Heart left ventricle (tissue), 16 donors: ENCODE measurements around the gene ZCCHC8. TPM values are rescaled to one million over a fixed set of nuclear protein-coding genes. Genes with fewer than 3 reads are reported as not detected.

Source experiments
- ATAC-seq, 4 donors: fragments of 200-7000 bp; cut with Tn5 transposase; one replicate each; pipeline ENCODE4 v1.9.1; 2020 to 2022; ENCODE audit warnings: moderate library complexity in 4 of 4, mild to moderate bottlenecking in 3 of 4, moderate number of reproducible peaks in 1 of 4
- DNase-seq, 5 donors: peaks; one replicate each; pipeline ENCODE4 v3.0.0-alpha.2; 2020
- H3K27ac ChIP-seq, 12 donors: fragments of 200-600 bp; sonication (generic) in 4 of 12; one replicate each; pipeline versions ENCODE4 v1.5.0 to v1.8.0; 2016 to 2022; ENCODE audit warnings: mild to moderate bottlenecking in 2 of 12
- H3K27me3 ChIP-seq, 9 donors: fragments of 200-600 bp; sonication (generic) in 2 of 9; one replicate each; pipeline versions ENCODE4 v1.5.1 to v1.8.0; 2016 to 2022; ENCODE audit warnings: mild to moderate bottlenecking in 3 of 9
- H3K36me3 ChIP-seq, 9 donors: fragments of 200-600 bp; sonication (generic) in 2 of 9; one replicate each; pipeline versions ENCODE4 v1.5.0 to v1.8.0; 2018 to 2022; ENCODE audit warnings: mild to moderate bottlenecking in 2 of 9
- H3K4me1 ChIP-seq, 12 donors: fragments of 200-600 bp; sonication (generic) in 4 of 12; one replicate each; pipeline versions ENCODE4 v1.5.0 to v1.8.0; 2016 to 2022; ENCODE audit warnings: mild to moderate bottlenecking in 3 of 12
- H3K4me3 ChIP-seq, 12 donors: fragments of 200-600 bp; sonication (generic) in 4 of 12; one replicate each; pipeline versions ENCODE4 v1.5.0 to v1.8.0; 2017 to 2022; ENCODE audit warnings: mild to moderate bottlenecking in 9 of 12, moderate library complexity in 4 of 12
- H3K9me3 ChIP-seq, 12 donors: fragments of 200-600 bp; sonication (generic) in 4 of 12; one replicate each; pipeline versions ENCODE4 v1.5.0 to v1.8.0; 2016 to 2022; ENCODE audit warnings: mild to moderate bottlenecking in 1 of 12
- POLR2A ChIP-seq, 2 donors: fragments of 450-650 bp; IDR thresholded peaks; one replicate each; pipeline ENCODE4 v1.6.1; 2017; ENCODE audit warnings: antibody characterized with exemption in 2 of 2, mild to moderate bottlenecking in 2 of 2, moderate library complexity in 2 of 2
- WGBS, 4 donors: extraction: QIAGEN DNeasy Blood & Tissue Kit in 2 of 4; methylation state at CpG; one replicate each; pipeline versions ENCODE4 v1.1.5 to v1.1.7; 2013 to 2018; 5-methylcytosine and 5-hydroxymethylcytosine counted together
- intact Hi-C, 10 donors: fragments of 100-400 bp; cut with DNase I; formaldehyde crosslinking; loops; one replicate each; pipeline versions ENCODE4 v1.11.1 to v1.14.2; 2022
- polyA plus RNA-seq, 2 donors: library from polyadenylated mRNA; stranded (reverse); fragments of 200-250 nt; gene quantifications; one replicate each; pipeline ENCODE4 v1.2.3, GENCODE V29; 2013
- total RNA-seq, 9 donors: library from RNA; depleted of rRNA in 2 of 9; stranded (reverse); fragments of >200 nt in 2 of 9; fragmentation: NEBNext Ultra II Directional in 3 of 9; extraction: Animal tissue kit (Norgen Biotek cat#: 25700) in 3 of 9; gene quantifications; one replicate each; pipeline versions ENCODE4 v1.1.0 to v1.2.4, GENCODE V29; 2016 to 2023
- TF ChIP-seq, protein P1 (sequence below), 12 donors: fragments of 200-600 bp; sonication (generic) in 4 of 12; IDR thresholded peaks; one replicate each; pipeline versions ENCODE4 v1.5.0 to v1.8.0; 2018 to 2022; ENCODE audit warnings: antibody characterized with exemption in 12 of 12, mild to moderate bottlenecking in 5 of 12
- donor health status: ischemic (EF 13 %, LVEDD 7.1; RV severe dilation, severe dysfunction).
- donor health status: healthy with polysubstance abuse.
- donor health status: DM: no; HTN: yes; CAD: no.
- donor health status: DM: no; HTN: no; CAD: no.
- donor health status: ischemic (EF 25% LVEDD 6.9; RV normal size, moderate dysfunction).
- donor health status: ischemic (EF 25% LVEDD 5.7; RV mildly dilated, moderate dysfunction).
- donor health status: healthy.
- donor health status: DM: yes; HTN: yes; CAD: no.
- donor health status: ischemic (EF 35%, LVEDD 5.7; RV mildly dilated, moderate dysfunction).
- donor health status: nonischemic (EF 11% LVEDD 7.7; RV severe dilation, severe dysfunction).
- donor health status: DM: yes; HTN: yes; CAD: no.
- donor health status: PGD.
- donor health status: ischemic (EF 29% LVEDD 5.4; RV normal size, mild dysfunction).
- donor health status: nonischemic (EF 23%, LVEDD 6.1; RV moderate dilation, normal function).

Gene ZCCHC8
- total and polyA plus RNA-seq, 11 donors, result 6.4 to 14.3 (median 8.0) TPM

DNA sequence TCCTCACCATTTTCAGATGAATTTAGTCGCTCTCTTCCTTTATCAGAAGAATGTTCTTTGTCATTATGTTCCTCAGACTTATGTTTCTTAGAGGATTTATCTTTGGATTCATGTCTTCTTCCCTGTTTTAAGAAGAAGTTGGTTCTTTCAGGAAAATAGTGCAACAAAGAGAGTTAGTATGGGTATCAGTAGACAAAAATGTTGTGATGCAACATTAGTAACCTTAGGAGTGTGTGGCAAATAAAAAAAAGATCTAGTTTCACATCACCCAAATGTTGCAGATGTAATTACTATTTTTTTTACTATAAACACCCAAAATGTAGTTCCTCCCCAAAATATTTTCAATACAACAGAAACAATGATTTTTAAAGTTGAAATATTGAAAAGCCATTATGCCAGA is 18.2 kb upstream of the ZCCHC8 start:
- ATAC-seq (no peak), DNase-seq (no peak)
- TF ChIP-seq POLR2A (IDR thresholded peaks at IDR 0.05), result no peak
- TF ChIP-seq, protein P1, sequence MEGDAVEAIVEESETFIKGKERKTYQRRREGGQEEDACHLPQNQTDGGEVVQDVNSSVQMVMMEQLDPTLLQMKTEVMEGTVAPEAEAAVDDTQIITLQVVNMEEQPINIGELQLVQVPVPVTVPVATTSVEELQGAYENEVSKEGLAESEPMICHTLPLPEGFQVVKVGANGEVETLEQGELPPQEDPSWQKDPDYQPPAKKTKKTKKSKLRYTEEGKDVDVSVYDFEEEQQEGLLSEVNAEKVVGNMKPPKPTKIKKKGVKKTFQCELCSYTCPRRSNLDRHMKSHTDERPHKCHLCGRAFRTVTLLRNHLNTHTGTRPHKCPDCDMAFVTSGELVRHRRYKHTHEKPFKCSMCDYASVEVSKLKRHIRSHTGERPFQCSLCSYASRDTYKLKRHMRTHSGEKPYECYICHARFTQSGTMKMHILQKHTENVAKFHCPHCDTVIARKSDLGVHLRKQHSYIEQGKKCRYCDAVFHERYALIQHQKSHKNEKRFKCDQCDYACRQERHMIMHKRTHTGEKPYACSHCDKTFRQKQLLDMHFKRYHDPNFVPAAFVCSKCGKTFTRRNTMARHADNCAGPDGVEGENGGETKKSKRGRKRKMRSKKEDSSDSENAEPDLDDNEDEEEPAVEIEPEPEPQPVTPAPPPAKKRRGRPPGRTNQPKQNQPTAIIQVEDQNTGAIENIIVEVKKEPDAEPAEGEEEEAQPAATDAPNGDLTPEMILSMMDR (IDR thresholded peaks at IDR 0.05), result no peak
- no peak overlapping the region for H3K27ac ChIP-seq
- intact Hi-C loops, result no loop called here
- no peaks in the 10 kb centered on the region for H3K27me3 ChIP-seq
- WGBS, 4 donors, result 95 to 100% (median 99%) methylated on average over 1 of the region's 1 CpG
- H3K4me1 ChIP-seq, result peaks cover 6 to 29% (median 23%) of the 10 kb centered on the region in 12 donors
- no peaks in the 10 kb centered on the region for H3K9me3 ChIP-seq
- H3K4me3 ChIP-seq, result no peak overlapping the region
- peaks cover 8 to 100% (median 86%) of the 10 kb centered on the region in 9 donors for H3K36me3 ChIP-seq

DNA sequence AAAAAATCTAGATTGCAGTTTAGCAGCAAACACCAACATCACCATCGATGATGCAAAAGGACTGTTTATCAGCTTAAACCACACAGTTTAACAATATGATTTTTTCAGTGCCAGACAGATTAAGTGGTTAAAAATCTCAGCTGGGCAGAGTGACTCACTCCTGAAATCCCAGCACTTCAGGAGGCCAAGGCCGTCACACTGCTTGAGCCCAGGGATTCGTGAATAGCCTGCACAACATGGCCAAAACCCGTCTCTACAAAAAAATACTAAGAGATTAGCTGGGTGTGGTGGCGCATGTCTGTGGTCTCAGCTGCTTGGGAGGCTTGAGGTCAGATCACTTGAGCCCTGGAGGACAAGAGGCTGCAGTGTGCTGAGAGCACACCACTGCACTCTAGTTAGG is 17.1 kb upstream of the ZCCHC8 start:
- DNase-seq, result no peak
- Histone ChIP-seq H3K27me3 (no peaks in the 10 kb centered on the region), H3K27ac (no peak overlapping the region), H3K4me3 (no peak overlapping the region), H3K36me3 (peaks cover 8 to 100% (median 94%) of the 10 kb centered on the region in 9 donors), H3K9me3 (no peaks in the 10 kb centered on the region), H3K4me1 (peaks cover 3 to 18% (median 13%) of the 10 kb centered on the region in 12 donors)
- intact Hi-C loops, result no loop called here
- WGBS, 4 donors, result 68 to 77% (median 75%) methylated on average over 5 of the region's 5 CpGs
- peak in 3 of 4 donors; percentile 24 to 61 (median 48) for ATAC-seq
- TF ChIP-seq, protein P1 (IDR thresholded peaks at IDR 0.05), result no peak
- no peak for TF ChIP-seq POLR2A (IDR thresholded peaks at IDR 0.05)

GRCh38 chr12:122516544-122517361 is 16.0 kb upstream of the ZCCHC8 start:
- WGBS, 4 donors, result 80 to 84% (median 84%) methylated on average over 13 of the region's 13 CpGs
- no peak overlapping the region for H3K4me3 ChIP-seq
- H3K27me3 ChIP-seq, result no peaks in the 10 kb centered on the region
- DNase-seq (no peak), ATAC-seq (no peak)
- H3K36me3 ChIP-seq, result peaks cover 8 to 100% (median 100%) of the 10 kb centered on the region in 9 donors
- peaks cover 0 to 7% (median 4%) of the 10 kb centered on the region in 12 donors for H3K4me1 ChIP-seq
- H3K27ac ChIP-seq, result no peak overlapping the region
- intact Hi-C loops, result no loop called here
- H3K9me3 ChIP-seq, result no peaks in the 10 kb centered on the region
- TF ChIP-seq, protein P1 (IDR thresholded peaks at IDR 0.05), result no peak
- no peak for TF ChIP-seq POLR2A (IDR thresholded peaks at IDR 0.05)

GRCh38 chr12:122515275-122515674 is 14.5 kb upstream of the ZCCHC8 start:
- H3K27ac ChIP-seq, result no peak overlapping the region
- H3K9me3 ChIP-seq, result no peaks in the 10 kb centered on the region
- ATAC-seq (no peak), DNase-seq (no peak)
- intact Hi-C loops, result no loop called here
- 94 to 98% (median 95%) methylated on average over 2 of the region's 2 CpGs for WGBS, 4 donors
- no peak for TF ChIP-seq POLR2A (IDR thresholded peaks at IDR 0.05)
- TF ChIP-seq, protein P1 (IDR thresholded peaks at IDR 0.05), result no peak
- no peak overlapping the region for H3K4me3 ChIP-seq
- no peaks in the 10 kb centered on the region for H3K27me3 ChIP-seq
- H3K36me3 ChIP-seq, result peaks cover 8 to 100% (median 100%) of the 10 kb centered on the region in 9 donors
- H3K4me1 ChIP-seq, result peaks cover 0 to 4% (median 0%) of the 10 kb centered on the region in 12 donors
